ENCODE results near the gene PAX9. TPM values are rescaled to one million over a fixed set of nuclear protein-coding genes. Genes with fewer than 3 reads are reported as not detected.

PAX9 gene
- total and polyA plus RNA-seq, 2 of the 13 experiments (the other 11 are each of a cell fraction or from before 2014, with no cell fraction given), result 0.03 TPM; not detected in 1

DNA sequence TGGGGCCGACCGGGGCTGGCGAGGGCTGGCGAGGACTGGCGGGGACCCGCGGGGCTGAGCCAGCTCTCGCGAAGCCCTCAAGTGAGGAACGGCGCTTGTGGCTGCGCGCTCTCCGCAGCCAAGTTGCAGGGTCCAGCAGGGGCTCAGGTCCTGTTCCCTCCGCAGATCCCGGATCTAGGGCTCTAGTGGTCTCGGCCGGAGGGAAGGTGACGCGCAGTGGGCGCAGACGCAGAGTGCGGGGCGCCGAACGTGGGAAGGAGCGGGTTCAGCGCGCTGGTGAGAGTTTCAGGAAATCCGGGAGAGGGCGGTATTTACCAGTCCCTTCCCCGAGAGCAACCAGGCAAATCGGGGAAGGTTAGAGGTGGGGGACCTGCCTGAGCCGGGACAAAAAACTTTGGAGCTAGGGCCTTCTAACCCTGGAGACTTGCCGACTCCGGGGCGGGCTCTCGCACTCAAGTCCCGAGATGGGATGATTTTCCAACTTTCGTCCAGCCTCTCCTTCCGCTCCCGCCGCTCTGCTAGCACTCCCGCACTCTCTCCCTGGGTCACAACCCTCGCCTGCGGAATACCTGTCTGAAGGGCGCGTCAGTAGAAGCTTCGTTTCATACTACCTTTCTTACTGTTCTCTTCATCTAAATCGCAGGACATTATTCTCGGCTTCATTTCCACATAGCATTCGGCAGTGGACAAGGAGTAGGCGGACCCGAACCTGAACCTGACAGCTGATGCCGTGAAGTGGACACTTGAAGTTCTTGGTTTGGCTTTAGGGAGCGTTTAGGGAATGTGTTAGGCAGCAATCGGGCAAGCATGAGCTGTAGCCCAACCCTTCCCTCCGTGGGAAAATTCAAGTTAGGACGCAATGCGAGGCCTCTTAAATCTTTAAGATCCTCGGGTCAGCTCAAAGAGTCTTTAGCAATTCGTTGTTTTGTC lies 13.6 kb upstream of the PAX9 start (continued):
- TF ChIP-seq, protein P1, sequence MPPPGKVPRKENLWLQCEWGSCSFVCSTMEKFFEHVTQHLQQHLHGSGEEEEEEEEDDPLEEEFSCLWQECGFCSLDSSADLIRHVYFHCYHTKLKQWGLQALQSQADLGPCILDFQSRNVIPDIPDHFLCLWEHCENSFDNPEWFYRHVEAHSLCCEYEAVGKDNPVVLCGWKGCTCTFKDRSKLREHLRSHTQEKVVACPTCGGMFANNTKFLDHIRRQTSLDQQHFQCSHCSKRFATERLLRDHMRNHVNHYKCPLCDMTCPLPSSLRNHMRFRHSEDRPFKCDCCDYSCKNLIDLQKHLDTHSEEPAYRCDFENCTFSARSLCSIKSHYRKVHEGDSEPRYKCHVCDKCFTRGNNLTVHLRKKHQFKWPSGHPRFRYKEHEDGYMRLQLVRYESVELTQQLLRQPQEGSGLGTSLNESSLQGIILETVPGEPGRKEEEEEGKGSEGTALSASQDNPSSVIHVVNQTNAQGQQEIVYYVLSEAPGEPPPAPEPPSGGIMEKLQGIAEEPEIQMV (CRISPR knock-in tag; IDR thresholded peaks at IDR 0.05; ENCODE audit: low read depth), result no peak
- no peak for TF ChIP-seq DNMT3B (CRISPR knock-in tag; conservative IDR thresholded peaks at IDR 0.05)
- TF ChIP-seq MED1 (CRISPR knock-in tag; IDR thresholded peaks at IDR 0.05), result peak; percentile 8; the same call in 1 of the 2 replicates
- TF ChIP-seq SALL2 (CRISPR knock-in tag; IDR thresholded peaks at IDR 0.05), result peak; percentile 70; the same call in 1 of the 2 replicates
- TF ChIP-seq ISL2 (CRISPR knock-in tag; IDR thresholded peaks at IDR 0.05), result no peak
- 0 out of 2 replicates have a peak, but pooled peaks have one; percentile 26 for TF ChIP-seq MATR3 (CRISPR knock-in tag; IDR thresholded peaks at IDR 0.05)
- 0 out of 2 replicates have a peak, but pooled peaks have one; percentile 22 for TF ChIP-seq ZBTB26 (CRISPR knock-in tag; IDR thresholded peaks at IDR 0.05; ENCODE audit: borderline replicate concordance)
- TF ChIP-seq KDM2A (CRISPR knock-in tag; IDR thresholded peaks at IDR 0.05; ENCODE audit: borderline replicate concordance, low read depth), result peak; percentile 79
- no peak for TF ChIP-seq ZBTB25 (CRISPR knock-in tag; IDR thresholded peaks at IDR 0.05)
- no peak for TF ChIP-seq ZNF644 (CRISPR knock-in tag; IDR thresholded peaks at IDR 0.05; ENCODE audit: low read depth)
- TF ChIP-seq ETV6 (CRISPR knock-in tag; conservative IDR thresholded peaks at IDR 0.05), result no peak
- no peak for TF ChIP-seq POLR2AphosphoS5 (IDR thresholded peaks at IDR 0.05; ENCODE audit: low read depth, low read length)
- no peak for TF ChIP-seq ZNF138 (CRISPR knock-in tag; IDR thresholded peaks at IDR 0.05; ENCODE audit: low read depth)
- TF ChIP-seq IKZF4 (CRISPR knock-in tag; IDR thresholded peaks at IDR 0.05; ENCODE audit: borderline replicate concordance, low read depth, not compliant biosample characterization), result no peak
- TF ChIP-seq, protein P2, sequence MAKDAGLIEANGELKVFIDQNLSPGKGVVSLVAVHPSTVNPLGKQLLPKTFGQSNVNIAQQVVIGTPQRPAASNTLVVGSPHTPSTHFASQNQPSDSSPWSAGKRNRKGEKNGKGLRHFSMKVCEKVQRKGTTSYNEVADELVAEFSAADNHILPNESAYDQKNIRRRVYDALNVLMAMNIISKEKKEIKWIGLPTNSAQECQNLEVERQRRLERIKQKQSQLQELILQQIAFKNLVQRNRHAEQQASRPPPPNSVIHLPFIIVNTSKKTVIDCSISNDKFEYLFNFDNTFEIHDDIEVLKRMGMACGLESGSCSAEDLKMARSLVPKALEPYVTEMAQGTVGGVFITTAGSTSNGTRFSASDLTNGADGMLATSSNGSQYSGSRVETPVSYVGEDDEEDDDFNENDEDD (CRISPR knock-in tag; IDR thresholded peaks at IDR 0.05; ENCODE audit: borderline replicate concordance), result peak; percentile 69; the same call in 1 of the 2 replicates
- no peak for TF ChIP-seq ZNF552 (CRISPR knock-in tag; IDR thresholded peaks at IDR 0.05; ENCODE audit: borderline replicate concordance)
- TF ChIP-seq, protein P3, sequence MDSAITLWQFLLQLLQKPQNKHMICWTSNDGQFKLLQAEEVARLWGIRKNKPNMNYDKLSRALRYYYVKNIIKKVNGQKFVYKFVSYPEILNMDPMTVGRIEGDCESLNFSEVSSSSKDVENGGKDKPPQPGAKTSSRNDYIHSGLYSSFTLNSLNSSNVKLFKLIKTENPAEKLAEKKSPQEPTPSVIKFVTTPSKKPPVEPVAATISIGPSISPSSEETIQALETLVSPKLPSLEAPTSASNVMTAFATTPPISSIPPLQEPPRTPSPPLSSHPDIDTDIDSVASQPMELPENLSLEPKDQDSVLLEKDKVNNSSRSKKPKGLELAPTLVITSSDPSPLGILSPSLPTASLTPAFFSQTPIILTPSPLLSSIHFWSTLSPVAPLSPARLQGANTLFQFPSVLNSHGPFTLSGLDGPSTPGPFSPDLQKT (CRISPR knock-in tag; IDR thresholded peaks at IDR 0.05; ENCODE audit: borderline replicate concordance), result no peak
- TF ChIP-seq ZFX (CRISPR knock-in tag; IDR thresholded peaks at IDR 0.05; ENCODE audit: low read depth), result no peak
- TF ChIP-seq CCDC6 (CRISPR knock-in tag; IDR thresholded peaks at IDR 0.05), result peak; percentile 9; the same call in 1 of the 2 replicates
- TF ChIP-seq HOXA9 (CRISPR knock-in tag; IDR thresholded peaks at IDR 0.05; ENCODE audit: borderline replicate concordance), result no peak
- no peak for TF ChIP-seq ISX (CRISPR knock-in tag; conservative IDR thresholded peaks at IDR 0.05)
- TF ChIP-seq, protein P4, sequence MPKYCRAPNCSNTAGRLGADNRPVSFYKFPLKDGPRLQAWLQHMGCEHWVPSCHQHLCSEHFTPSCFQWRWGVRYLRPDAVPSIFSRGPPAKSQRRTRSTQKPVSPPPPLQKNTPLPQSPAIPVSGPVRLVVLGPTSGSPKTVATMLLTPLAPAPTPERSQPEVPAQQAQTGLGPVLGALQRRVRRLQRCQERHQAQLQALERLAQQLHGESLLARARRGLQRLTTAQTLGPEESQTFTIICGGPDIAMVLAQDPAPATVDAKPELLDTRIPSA (CRISPR knock-in tag; IDR thresholded peaks at IDR 0.05; ENCODE audit: borderline replicate concordance), result no peak; the same call in 1 of the 2 replicates

All from HepG2 (cell line).